GM18505 (cell line): ENCODE data around the gene BICC1.

Experiments
- ATAC-seq: cut with Tn5 transposase; IDR thresholded peaks from one replicate; pipeline ENCODE4 v1.9.1; 2021; ENCODE audit not compliant: unreplicated experiment
- POLR2A ChIP-seq: IDR thresholded peaks from 4 replicates; pipeline ENCODE4 v1.6.1; 2011; ENCODE audit warnings: borderline replicate concordance; ENCODE audit not compliant: insufficient read depth, insufficient read length; ENCODE audit errors: extremely low read depth

BICC1 gene

DNA sequence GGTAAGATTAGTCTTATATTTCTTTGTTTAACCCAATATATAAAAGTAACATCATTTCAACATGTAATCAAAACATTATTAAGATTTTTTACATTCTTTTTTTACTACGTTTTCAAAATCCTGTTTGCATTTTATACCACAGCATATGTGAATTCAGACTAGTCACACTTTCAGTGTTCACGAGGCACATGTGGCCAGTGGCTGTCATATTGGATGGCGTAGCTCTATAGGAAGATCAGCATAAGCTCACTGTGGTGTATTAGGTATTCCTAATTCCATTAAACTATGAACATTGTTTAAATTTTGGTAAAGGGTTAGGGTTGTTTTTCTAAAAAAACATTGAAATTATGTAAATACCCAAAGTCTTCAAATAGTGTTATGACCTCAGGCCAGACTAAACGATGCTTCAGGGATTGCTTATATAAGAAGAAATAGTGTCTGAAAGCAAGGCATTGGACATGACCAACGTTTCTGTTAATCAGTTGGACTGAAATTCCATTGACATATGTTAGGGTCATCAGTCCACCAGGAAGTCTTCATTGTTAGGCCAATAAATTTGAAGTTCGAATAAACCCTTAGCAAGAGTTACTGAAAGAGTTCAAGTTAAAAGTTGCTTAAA, 97.0 kb downstream of the BICC1 start:
- ATAC-seq = no peak
- TF ChIP-seq POLR2A = no peak

GRCh38 chr10:58615237-58615935, 102.7 kb downstream of the BICC1 start:
- TF ChIP-seq POLR2A = no peak
- no peak for ATAC-seq

GRCh38 chr10:58618158-58618676, 105.5 kb downstream of the BICC1 start:
- no peak for TF ChIP-seq POLR2A
- ATAC-seq = no peak

- no peak for ATAC-seq
- TF ChIP-seq POLR2A = no peak
Measured at GRCh38 chr10:58621379-58622077, 108.9 kb downstream of the BICC1 start.

DNA sequence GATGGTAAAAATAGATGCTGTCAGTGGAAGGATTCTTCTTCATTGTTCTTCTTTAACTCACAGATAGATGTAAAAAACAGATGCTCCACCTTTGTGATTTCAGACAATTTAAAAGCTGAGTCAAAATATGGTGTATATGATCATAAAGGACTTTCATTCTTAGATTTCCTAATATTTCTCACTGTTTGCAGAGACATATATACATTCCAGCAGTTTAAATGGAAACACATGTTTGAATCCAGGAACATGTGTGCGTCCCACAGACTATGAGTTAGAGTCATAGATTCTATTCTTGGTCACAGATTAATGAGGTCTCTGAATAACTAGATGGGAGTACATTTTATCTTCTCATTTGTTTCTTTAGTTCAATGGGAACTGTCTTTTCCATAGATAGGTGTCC, 109.6 kb downstream of the BICC1 start:
- TF ChIP-seq POLR2A = no peak
- no peak for ATAC-seq

- TF ChIP-seq POLR2A = no peak
- ATAC-seq = no peak
Measured at GRCh38 chr10:58625070-58625469, 112.4 kb downstream of the BICC1 start.

DNA sequence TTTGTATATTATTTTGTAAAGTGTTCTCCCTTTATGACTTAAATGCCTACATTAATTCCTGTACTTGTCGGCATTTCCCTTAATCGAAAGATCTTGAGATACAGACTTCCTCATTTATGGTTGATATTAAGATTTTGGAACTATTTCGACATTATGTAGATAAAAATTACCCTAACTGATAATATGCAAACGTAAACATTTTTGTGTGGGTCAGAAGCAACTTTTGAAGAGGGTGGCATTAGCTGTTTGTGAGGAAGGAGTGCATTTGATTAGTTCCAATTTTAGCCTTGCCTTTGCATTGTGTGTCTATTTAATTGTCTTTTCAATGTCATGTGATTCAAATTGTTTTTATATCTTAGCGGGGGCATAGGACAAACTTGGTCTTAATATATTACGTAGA, 114.7 kb downstream of the BICC1 start:
- no peak for ATAC-seq
- no peak for TF ChIP-seq POLR2A

GRCh38 chr10:58631715-58632114, 119.0 kb downstream of the BICC1 start:
- TF ChIP-seq POLR2A = no peak
- no peak for ATAC-seq

GRCh38 chr10:58632216-58632615, 119.5 kb downstream of the BICC1 start:
- ATAC-seq = no peak
- TF ChIP-seq POLR2A = no peak

- no peak for TF ChIP-seq POLR2A
- ATAC-seq = no peak
Measured at GRCh38 chr10:58637352-58637751, 124.7 kb downstream of the BICC1 start.

DNA sequence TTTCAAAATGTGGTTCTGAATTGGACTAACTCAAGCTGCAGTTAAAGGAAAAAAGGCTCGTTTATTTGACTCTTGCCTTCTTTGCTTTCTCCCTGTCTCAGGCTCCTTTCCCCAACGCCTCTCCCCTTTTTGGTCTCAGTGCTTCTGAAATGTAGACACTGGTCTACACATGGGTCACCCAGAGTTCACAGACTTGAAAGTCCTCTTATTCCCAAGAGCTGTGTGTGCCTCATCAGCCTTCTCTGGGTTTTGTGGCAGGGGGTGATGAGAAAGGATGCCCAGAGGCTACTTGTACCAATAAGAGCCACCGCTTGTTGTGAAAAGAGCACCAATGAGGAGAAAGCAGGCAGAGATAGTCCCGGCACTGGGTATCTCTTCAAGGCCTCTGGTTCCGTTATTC, 125.7 kb downstream of the BICC1 start:
- no peak for ATAC-seq
- no peak for TF ChIP-seq POLR2A

DNA sequence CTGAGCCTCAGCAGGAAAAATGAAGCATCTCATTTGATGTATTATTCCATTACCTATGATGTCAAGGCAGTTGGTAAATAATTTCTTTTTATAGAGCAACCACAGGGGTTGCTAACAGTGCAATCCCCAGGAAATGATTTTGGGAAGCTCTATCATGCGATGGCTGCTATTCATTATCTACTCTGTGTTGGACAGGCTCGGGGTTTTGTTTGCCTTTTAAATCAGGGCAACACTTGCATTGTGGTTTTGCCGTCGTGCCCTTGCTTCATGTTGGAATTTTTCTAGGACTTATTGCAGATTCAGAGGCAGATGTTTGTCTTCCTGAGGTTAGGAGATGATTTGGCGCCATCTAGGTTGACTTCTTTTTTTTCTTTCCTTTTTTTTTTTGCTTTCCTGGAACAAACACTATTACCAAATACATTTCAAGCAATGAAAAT, 128.4 kb downstream of the BICC1 start:
- no peak for ATAC-seq
- no peak for TF ChIP-seq POLR2A

DNA sequence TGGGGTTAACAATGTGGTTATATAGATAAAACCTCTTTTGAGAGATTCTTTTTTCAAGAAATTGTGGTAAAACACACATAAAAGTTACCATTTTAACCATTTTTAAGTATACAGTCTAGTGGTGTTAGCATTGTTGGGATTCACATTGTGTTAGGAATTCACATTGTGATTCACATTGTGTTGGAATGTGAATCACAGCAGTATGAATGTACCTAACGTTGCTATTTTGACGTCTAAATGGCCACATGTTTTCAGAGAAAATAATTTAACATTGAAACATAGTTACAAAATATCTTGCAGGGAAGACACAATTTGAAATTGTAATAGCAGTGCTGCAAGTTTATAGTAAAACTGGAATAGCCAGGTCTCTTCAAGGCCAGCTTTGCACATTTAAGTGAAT, 129.0 kb downstream of the BICC1 start:
- ATAC-seq = no peak
- no peak for TF ChIP-seq POLR2A

DNA sequence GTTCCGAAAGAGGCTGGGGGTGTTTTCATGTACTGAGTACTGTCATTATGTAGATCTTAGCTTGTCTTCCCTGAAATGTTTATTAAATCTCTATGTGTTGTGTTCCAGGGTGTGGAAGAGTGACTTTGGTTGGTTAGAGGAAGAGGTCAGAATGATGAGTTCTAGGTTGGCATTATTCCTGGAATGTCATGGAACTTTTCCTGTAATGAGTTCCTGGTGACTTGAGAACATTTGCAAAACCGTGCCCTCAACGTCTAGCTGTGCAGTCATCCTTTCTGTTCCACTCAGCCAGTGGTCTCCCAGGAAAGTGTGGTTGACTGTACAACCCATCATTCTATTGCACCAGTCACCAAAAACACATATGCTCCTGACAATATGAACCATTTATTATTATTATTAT, 129.6 kb downstream of the BICC1 start:
- no peak for TF ChIP-seq POLR2A
- ATAC-seq = no peak
